HCT116 (cell line): ENCODE measurements around the gene CWC22. TPM values are rescaled to one million over a fixed set of nuclear protein-coding genes. Genes with fewer than 3 reads are reported as not detected.

Source experiments
- ATAC-seq: fragments of 200-7000 bp; cut with Tn5 transposase; 2 replicates; pipeline ENCODE4 v1.9.1; 2020; ENCODE audit warnings: mild to moderate bottlenecking, moderate library complexity
- BruUV-seq: library from RNA; stranded (reverse); fragments of 400-500 nt; replicated peaks from 2 replicates; lab custom pipeline; 2021; lab: Mats Ljungman, UMichigan
- CTCF ChIA-PET: fragments of 300-600 bp; sonication (Branson Sonifier 250); formaldehyde crosslinking; loops from one replicate; lab custom pipeline; 2021; ENCODE audit warnings: antibody characterized with exemption; lab: Charles Lee
- POLR2A ChIA-PET: fragments of 300-600, 350-600 bp; sonication (Branson Sonifier 250); formaldehyde crosslinking; loops from one replicate; lab custom pipeline; 2021; ENCODE audit warnings: antibody characterized with exemption; lab: Charles Lee
- RAD21 ChIA-PET, 2 experiments: fragments of 300-600 bp; sonication (Branson Sonifier 250); formaldehyde crosslinking; loops; one replicate each; lab custom pipeline; 2023; ENCODE audit warnings: low total read pairs in 2 of 2; ENCODE audit not compliant: uncharacterized antibody in 2 of 2, unreplicated experiment in 2 of 2, low non-redundant PET in 1 of 2; lab: Charles Lee
- DNase-seq: peaks from one replicate; pipeline ENCODE4 v3.0.0-alpha.2; 2010; ENCODE audit warnings: low read depth, low spot score
- H2AFZ ChIP-seq: fragments of 200-600 bp; shearing (Covaris generic), sonication (generic); 2 replicates; pipeline ENCODE4 v1.6.1; 2017; ENCODE audit warnings: low read depth, mixed run types, mixed read lengths, antibody characterized with exemption, low read length; ENCODE audit not compliant: poor library complexity, severe bottlenecking
- H3K27ac ChIP-seq: 2 replicates; pipeline ENCODE4 v1.5.1; 2012; ENCODE audit warnings: low read depth, low read length
- H3K27me3 ChIP-seq: fragments of 200-600 bp; sonication (generic); 2 replicates; pipeline ENCODE4 v1.6.1; 2016; ENCODE audit warnings: mixed run types, low read length, mixed read lengths; ENCODE audit not compliant: insufficient read depth
- H3K36me3 ChIP-seq, 2 experiments: fragments of 200-500 bp in 1 of 2; fragments of 200-600 bp in 1 of 2; sonication (Bioruptor generic) in 1 of 2; sonication (generic) in 1 of 2; 2 replicates each; pipeline versions ENCODE4 v1.5.1 to v1.6.1; 2014 to 2016; ENCODE audit warnings: low read length in 2 of 2, inconsistent platforms in 1 of 2, mixed read lengths in 1 of 2, mixed run types in 1 of 2; ENCODE audit not compliant: insufficient read depth in 2 of 2, control insufficient read depth in 1 of 2
- H3K4me1 ChIP-seq, 2 experiments: fragments of 200-600 bp in 1 of 2; sonication (generic) in 1 of 2; 2 replicates each; pipeline versions ENCODE4 v1.5.1 to v1.6.1; 2012 to 2017; ENCODE audit warnings: low read length in 2 of 2, inconsistent platforms in 1 of 2, mild to moderate bottlenecking in 1 of 2, mixed read lengths in 1 of 2, mixed run types in 1 of 2, moderate library complexity in 1 of 2; ENCODE audit not compliant: insufficient read depth in 2 of 2, control insufficient read depth in 1 of 2
- H3K4me2 ChIP-seq: fragments of 200-600 bp; sonication (generic); 2 replicates; pipeline ENCODE4 v1.6.1; 2017; ENCODE audit warnings: mixed run types, low read length, mixed read lengths
- H3K4me3 ChIP-seq, 2 experiments: fragments of 200-600 bp in 1 of 2; sonication (generic) in 1 of 2; replicated peaks in 1 of 2; 2 replicates each; pipeline ENCODE4 v1.5.1; 2011 to 2016; ENCODE audit warnings: low read length in 2 of 2, control low read depth in 1 of 2, low read depth in 1 of 2, mild to moderate bottlenecking in 1 of 2, mixed read lengths in 1 of 2, mixed run types in 1 of 2
- H3K79me2 ChIP-seq: fragments of 200-600 bp; sonication (generic); 2 replicates; pipeline ENCODE4 v1.6.1; 2017; ENCODE audit warnings: mild to moderate bottlenecking, mixed run types, low read length, moderate library complexity, mixed read lengths; ENCODE audit not compliant: insufficient read depth
- H3K9ac ChIP-seq: fragments of 200-600 bp; sonication (generic); 2 replicates; pipeline ENCODE4 v1.6.1; 2016; ENCODE audit warnings: low read length, mixed read lengths
- H3K9me2 ChIP-seq: fragments of 200-600 bp; sonication (generic), shearing (Covaris generic); 2 replicates; pipeline ENCODE4 v1.6.1; 2017; ENCODE audit warnings: mixed run types, mild to moderate bottlenecking, moderate library complexity; ENCODE audit not compliant: insufficient read depth
- H3K9me3 ChIP-seq, 2 experiments: fragments of 200-500 bp in 1 of 2; fragments of 200-600 bp in 1 of 2; sonication (Bioruptor generic) in 1 of 2; sonication (generic) in 1 of 2; 2 replicates each; pipeline ENCODE4 v1.6.1; 2014 to 2017; ENCODE audit warnings: low read length in 2 of 2, mixed read lengths in 2 of 2, inconsistent platforms in 1 of 2, low read depth in 1 of 2, mild to moderate bottlenecking in 1 of 2, mixed run types in 1 of 2, moderate library complexity in 1 of 2; ENCODE audit not compliant: control insufficient read depth in 1 of 2, insufficient read depth in 1 of 2
- H4K20me1 ChIP-seq: fragments of 200-600 bp; sonication (generic), shearing (Covaris generic); 2 replicates; pipeline ENCODE4 v1.6.1; 2017; ENCODE audit warnings: mixed run types, mild to moderate bottlenecking, moderate library complexity; ENCODE audit not compliant: insufficient read depth
- CEBPB ChIP-seq: IDR thresholded peaks from 2 replicates; pipeline ENCODE4 v1.6.1; 2012; ENCODE audit warnings: low read depth
- CTCF ChIP-seq, 3 experiments: fragments of 200-600 bp in 1 of 3; sonication (generic) in 1 of 3; IDR thresholded peaks in 2 of 3; conservative IDR thresholded peaks in 1 of 3; 2 replicates each; pipeline ENCODE4 v1.5.1; 2012 to 2017; ENCODE audit warnings: low read depth in 2 of 3, low read length in 2 of 3, antibody characterized with exemption in 1 of 3, borderline replicate concordance in 1 of 3, control low read depth in 1 of 3, mild to moderate bottlenecking in 1 of 3, mixed read lengths in 1 of 3, mixed run types in 1 of 3, moderate library complexity in 1 of 3; ENCODE audit not compliant: insufficient read depth in 1 of 3
- POLR2AphosphoS5 ChIP-seq: IDR thresholded peaks from 2 replicates; pipeline ENCODE4 v1.6.1; 2011; ENCODE audit warnings: mild to moderate bottlenecking, low read depth, low read length, moderate library complexity
- SRF ChIP-seq: IDR thresholded peaks from 2 replicates; pipeline ENCODE4 v1.6.1; 2012; ENCODE audit warnings: low read depth
- intact Hi-C: fragments of 100-400 bp; cut with micrococcal nuclease; formaldehyde crosslinking; loops from 2 replicates; pipeline ENCODE4 v1.10.0; 2022
- total RNA-seq: library from RNA; stranded (reverse); gene quantifications from one replicate; pipeline ENCODE4 v1.2.1, GENCODE V29; 2021; ENCODE audit not compliant: unreplicated experiment

The CWC22 gene
- total RNA-seq, 1 experiment from 2014 or later: 24.7 TPM

DNA sequence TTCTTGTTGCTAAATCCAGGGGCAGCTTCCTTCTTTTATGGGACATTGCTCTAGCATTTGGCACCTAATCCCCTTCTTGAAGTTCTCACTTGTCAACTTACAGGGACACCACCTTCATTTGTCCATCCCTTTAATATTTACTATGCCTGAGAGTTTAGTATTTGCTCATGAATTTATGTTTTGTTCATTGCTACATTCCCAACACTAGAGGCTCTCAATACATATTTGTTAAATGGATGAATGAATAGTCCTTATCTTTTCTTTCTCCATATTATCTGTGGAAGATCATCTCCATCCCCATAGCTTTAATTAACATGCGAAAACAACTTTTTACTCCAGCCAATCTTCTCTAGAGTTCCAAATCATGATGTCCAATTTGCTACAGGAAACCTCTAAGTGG, 5.4 kb downstream of the CWC22 start:
- no peak for ATAC-seq
- H3K27me3 ChIP-seq: no peaks in the 10 kb centered on the region

GRCh38 chr2:180000434-180000833, 6.7 kb downstream of the CWC22 start:
- Histone ChIP-seq H3K9ac (no peak overlapping the region), H3K79me2 (peaks cover 99% of the 10 kb centered on the region), H3K36me3 (no peaks in the 10 kb centered on the region), H3K9me2 (no peaks in the 10 kb centered on the region), H4K20me1 (peaks cover 4% of the 10 kb centered on the region; the same call in 1 of the 2 replicates), H3K27me3 (no peaks in the 10 kb centered on the region), H3K4me1 (peaks cover 0 to 26% of the 10 kb centered on the region in 2 experiments; a peak in 3 of 4 replicates), H3K4me3 (no peak overlapping the region), H3K9me3 (no peaks in the 10 kb centered on the region), H2AFZ (no peak overlapping the region), H3K27ac (no peak overlapping the region), H3K4me2 (no peak overlapping the region)
- ATAC-seq (no peak), DNase-seq (no peak)
- no TSS peak for BruUV-seq
- ChIA-PET CTCF (no interaction called here), POLR2A (no interaction called here), RAD21 (no interaction called here)
- TF ChIP-seq CTCF (IDR thresholded peaks at IDR 0.05 in 2 of 3, conservative IDR thresholded peaks at IDR 0.05 in 1 of 3; ENCODE audit: borderline replicate concordance in 1 of 3, insufficient read depth in 1 of 3, low read depth in 2 of 3, low read length in 2 of 3): no peak
- no peak for TF ChIP-seq POLR2AphosphoS5
- intact Hi-C loops: no loop called here

More for the DNA sequence above, 5.4 kb downstream of the CWC22 start:
- intact Hi-C loops: no loop called here
- ChIA-PET CTCF (no interaction called here), RAD21 (no interaction called here), POLR2A (no interaction called here)
- Histone ChIP-seq H3K9me2 (no peaks in the 10 kb centered on the region), H3K4me2 (no peak overlapping the region), H3K27ac (no peak overlapping the region), H3K9me3 (no peaks in the 10 kb centered on the region), H4K20me1 (peaks cover 4% of the 10 kb centered on the region; the same call in 1 of the 2 replicates), H3K9ac (no peak overlapping the region), H3K79me2 (peaks cover 99% of the 10 kb centered on the region), H3K36me3 (no peaks in the 10 kb centered on the region), H3K4me3 (no peak overlapping the region), H2AFZ (no peak overlapping the region), H3K4me1 (peaks cover 4 to 33% of the 10 kb centered on the region in 2 experiments; a peak in 3 of 4 replicates)
- no peak for DNase-seq
- TF ChIP-seq CEBPB (no peak), SRF (no peak), CTCF (IDR thresholded peaks at IDR 0.05 in 2 of 3, conservative IDR thresholded peaks at IDR 0.05 in 1 of 3; ENCODE audit: borderline replicate concordance in 1 of 3, insufficient read depth in 1 of 3, low read depth in 2 of 3, low read length in 2 of 3) (peak in 1 of 3 experiments; percentile 40; a peak in 2 of 6 replicates)
- BruUV-seq: no TSS peak
